ENCODE results near the gene SMPD3. TPM values are rescaled to one million over a fixed set of nuclear protein-coding genes. Genes with fewer than 3 reads are reported as not detected.

Gene SMPD3
- total RNA-seq, 1 donor from 2014 or later = 0.17 TPM

DNA sequence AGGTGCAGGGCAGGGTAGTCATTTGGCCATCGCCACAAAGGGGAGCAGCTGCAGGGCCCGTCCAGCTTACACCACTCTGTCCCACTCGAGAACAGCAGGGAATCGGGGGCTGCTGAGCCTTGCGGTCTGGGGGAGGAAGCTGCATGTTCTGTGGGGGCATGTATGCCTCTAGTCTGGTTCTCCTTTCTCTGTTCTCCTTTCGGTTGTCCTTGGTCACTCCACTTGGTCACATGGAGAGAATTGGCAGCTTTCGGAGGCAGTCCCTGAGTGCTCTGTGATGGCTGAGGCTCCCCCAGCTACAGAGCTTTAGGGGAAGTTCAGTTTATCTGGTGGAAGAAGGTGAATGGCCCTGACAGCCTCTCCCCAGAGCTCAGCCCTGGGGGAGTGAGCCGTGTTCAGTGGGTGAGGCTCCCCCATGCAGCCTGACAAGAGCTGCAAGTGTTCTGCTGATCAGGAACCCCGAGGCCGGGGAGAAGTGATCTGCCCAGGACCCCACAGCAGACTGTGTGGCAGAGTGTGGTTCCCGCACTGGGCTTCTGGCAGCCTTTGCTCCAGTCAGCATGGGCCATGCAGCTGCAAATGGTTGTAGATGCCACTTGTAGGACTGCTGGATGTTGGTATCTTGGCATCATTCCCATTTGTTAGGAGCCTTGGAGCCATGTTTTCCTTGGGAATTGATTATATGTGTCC lies 22.3 kb upstream of the SMPD3 start:
- no peak for DNase-seq

DNA sequence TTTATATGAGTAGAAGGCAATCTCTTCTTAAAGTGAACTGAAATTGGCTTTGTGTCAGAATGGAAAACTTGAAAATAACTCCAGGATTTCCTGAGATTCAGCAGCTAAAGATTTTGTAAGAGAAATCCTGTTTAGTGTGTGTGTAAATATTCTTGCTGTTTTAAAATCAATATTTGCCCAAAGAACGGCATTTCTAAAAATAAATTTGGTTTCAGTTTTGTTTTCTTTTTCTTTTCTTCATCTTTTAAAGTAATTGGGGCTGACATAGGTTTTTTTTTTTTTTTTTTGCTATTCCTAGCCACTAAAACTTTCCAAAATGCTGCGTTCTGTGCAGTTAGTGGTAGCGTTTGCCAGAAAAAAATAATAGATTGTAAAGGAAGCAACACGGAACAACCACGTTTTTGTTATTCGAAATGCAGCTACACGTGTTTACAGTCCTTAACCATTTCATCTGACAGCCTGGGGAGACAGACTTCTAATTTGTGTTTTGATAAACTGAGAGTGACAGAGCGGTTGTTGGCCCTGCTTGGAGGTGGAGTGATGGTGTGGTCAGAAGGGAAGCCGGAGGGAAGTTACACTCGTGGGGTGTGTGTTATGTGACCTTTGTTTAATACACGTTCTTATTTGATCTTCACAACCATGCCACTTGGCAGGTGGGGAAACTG lies 21.6 kb upstream of the SMPD3 start:
- DNase-seq = peak; percentile 43

DNA sequence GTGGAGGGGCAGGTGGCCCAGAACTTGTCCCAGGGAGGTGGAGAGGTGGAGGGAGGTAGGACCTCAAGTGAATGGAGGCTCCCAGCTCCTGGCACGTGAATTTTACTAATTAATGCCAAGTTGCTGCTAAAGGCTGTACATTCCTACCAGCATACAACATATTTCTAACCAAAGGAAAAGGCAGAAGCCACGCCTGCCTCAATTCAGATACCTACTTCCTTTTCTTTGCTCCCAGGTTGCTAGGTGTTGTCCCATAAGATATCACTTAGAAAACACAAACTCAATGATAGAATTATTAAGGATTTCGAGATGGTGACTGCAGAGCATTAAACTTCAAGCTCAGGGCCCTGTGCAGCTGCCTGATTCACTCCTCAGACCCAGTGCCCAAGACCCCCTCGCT lies 20.5 kb upstream of the SMPD3 start:
- DNase-seq = no peak

DNA sequence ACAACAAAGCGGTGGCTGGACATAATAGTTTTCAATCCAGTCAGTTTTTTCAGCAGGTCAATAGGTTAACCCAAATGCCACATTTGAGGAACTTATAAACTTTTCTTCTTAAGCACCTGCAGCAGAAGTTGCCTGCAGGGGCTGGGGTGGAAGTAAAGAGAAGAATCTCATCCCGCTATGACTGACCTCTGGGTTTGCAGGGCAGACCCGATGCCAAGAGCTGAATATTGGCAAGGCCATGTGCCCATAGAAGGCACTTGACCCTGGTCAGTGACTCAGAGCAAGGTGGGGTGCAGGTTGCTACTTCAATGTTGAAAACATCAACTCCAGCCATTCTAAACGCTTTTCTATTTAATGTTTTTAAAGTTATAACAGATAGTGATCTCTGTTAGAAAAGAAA lies 17.9 kb upstream of the SMPD3 start:
- DNase-seq = no peak

DNA sequence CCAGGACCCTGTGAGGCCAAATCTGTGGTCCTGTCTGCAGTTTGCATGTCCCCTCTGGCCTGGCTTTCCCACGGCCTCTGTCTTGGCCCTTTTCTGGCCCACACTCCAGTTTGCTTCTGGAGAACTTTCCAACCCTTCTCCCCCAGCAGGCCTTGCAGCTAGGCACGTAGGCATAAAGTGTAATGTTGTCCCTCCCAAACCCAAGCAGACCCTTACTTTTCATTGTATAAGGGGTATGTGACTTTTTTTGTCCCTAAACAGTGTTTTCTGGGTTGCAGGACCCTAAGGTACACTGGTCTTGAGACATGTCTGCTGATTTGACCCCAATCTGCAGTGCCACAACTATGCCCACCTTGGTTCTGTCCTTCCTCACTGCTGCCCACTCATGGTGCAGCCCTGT lies 15.6 kb upstream of the SMPD3 start:
- no peak for DNase-seq

DNA sequence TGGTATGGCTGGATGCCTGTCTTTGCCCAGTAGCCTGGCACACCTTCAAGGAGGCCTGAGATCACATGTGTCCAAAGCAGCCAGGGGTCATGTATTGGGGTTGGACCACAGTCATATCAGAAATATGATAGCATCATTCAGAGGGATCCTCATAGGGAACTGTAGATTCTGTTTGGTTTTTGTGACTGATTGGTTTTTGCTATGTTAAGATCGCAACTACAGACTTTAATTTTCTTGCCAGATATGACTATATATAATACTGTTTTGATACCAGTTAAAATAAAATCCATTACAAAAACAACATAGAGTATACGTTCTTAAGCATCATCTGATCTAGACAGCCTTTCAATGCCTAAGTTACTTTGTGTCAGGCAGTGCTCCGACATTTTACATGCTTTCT lies 11.8 kb upstream of the SMPD3 start:
- no peak for DNase-seq

DNA sequence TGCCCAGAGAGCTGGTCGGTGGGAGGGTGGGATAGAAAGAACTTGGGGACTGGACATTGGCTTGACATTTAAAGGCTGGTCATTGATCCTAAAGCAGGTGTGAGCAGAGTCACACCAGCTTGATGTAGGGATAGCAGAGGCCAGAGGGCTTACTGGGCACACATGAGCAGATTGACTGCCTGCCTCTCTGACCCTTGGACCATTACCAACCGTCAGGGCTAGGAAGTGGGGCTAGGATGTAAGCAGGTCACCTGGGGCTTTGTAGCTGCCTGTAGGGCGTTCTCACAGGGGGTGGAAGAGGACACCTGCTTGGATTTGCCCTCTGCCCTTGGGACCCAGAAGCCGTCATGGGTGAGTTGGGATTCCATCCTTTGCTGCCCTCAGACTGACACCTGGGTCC lies 11.1 kb upstream of the SMPD3 start:
- no peak for DNase-seq

DNA sequence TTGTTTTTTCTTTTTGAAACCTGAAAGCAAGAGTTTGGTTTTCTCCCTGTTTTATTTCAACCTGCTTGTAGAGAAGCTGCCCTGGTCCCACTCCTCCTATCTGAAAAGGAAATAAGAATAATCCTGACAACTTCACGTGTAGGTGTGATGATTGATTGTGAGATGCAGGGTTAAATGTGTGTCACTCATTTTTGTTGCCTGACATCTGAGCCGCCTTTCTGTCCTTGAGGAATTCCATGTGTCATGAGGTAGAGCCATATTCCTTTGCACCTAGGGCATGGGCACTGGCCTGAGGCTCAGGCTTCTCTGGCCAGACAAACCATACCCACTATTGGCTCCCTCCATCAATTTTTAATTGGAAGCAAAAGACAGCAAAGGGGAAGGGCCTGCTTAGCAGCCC lies 10.2 kb upstream of the SMPD3 start:
- DNase-seq = no peak

DNA sequence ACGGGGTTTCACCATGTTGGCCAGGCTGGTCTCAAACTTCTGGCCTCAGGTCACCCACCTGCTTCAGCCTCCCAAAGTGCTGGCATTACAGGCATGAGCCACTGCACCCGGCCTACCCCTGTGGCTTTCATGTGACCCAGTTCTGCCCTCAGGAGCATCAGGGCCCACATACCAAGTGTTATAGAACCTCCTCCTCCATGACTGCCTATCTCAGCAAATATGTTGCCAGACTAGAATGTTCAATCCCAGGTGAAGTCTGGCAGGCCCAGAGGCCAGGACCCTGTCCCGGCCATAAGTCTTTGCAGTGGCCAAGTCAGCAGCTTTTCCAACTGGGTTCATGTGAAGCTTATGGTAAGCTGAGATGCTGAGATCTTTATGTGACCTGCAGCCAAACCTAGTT lies 9.8 kb upstream of the SMPD3 start:
- no peak for DNase-seq

DNA sequence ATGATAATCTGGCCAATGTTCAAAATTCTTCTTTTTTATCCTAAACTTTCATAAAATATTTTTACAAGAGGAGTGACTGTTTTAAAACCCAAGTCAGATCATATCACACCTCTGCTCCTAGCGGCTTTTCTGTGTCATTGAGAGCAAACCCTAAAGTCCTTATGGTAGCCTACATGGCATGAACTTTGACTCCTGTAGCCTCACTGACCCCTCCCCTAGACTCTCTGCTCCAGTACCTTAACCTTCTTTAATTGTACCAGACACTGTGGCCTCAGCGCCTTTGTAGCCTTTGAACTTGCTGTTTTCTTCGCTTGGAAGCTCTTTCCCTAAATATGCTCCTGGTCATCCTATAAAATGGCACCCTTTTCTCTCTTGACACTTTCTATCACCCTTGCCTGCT lies 7.3 kb upstream of the SMPD3 start:
- no peak for DNase-seq

DNA sequence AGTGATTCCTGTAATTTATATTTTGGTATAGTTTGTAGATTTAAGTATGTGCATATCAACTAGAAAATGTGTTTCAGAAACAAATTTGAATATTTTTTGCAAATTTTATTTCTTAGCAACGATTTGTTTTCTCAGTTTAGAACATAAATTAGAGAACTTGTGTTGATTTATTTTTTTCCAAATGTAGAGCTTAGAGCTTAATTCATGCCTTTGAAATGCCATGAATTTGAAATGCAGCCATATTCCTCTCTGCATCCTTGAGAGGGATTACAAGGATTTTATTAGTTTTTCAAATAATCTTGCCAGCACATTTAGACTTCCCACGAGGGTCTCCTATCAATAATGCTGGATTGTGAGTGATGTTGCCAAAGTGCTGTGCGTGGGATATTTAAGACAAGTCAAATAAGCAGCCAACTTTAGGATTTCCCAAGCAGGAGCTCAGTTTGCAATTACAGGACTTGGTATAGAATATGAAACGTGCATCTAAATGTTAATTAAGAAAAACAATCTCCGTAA lies 6.7 kb upstream of the SMPD3 start:
- DNase-seq = no peak

DNA sequence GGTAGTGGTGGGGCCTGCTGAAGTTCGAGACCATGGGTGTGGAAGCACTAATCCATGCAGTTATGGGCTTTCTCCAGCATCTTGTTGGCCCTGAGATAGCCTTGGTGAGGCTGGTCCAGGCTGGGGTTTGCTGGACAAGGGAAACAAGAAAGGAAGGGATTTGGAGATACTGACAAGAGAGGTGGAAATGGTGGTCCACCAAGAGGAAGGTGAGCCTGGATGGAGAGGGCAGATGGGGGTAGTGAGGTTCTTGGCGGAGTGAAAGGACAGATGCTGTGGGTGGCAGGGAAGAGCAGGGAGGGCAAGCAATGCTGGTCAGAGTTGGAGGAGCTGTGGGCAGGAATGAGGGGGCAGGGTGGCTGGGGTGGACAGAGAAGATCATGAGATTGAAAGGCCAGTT lies 5.5 kb upstream of the SMPD3 start:
- DNase-seq = no peak

DNA sequence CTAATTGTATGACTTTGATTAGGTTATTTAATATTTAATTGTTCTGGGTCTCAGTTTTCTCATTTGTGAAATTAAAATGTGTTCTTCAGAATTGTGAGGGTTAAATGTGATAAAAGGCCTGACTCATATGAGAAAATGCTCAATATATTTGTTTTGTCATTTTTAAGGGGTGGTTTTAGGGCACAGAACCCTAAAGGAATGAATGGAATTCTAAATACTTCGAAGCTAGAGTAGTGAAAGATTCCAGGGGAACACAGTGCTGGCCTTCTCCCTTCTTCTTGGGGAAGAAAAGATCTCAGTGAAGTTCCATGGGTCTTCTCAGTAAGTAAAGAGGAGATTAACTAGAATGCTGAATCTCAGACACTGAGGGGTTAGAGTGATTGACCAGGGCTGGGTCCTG lies 3.9 kb upstream of the SMPD3 start:
- no peak for DNase-seq

DNA sequence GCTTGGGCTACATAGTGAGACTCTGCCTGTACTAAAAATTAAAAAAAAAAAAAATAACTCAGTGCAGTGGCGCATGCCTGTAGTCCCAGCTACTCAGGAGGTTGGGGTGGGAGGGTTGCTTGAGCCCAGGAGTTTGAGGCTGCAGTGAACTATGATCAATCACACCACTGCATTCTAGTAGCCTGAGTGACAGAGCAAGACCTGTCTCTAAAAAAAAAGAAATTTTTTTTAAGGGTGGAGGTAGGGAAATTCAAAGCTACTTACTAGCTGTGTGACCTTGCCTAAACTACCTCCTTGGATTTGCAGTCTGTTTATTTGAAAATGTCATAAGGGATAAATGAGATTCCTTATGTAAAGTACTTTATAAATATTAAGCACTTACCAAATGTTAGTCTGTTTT lies 3.4 kb upstream of the SMPD3 start:
- DNase-seq = no peak

DNA sequence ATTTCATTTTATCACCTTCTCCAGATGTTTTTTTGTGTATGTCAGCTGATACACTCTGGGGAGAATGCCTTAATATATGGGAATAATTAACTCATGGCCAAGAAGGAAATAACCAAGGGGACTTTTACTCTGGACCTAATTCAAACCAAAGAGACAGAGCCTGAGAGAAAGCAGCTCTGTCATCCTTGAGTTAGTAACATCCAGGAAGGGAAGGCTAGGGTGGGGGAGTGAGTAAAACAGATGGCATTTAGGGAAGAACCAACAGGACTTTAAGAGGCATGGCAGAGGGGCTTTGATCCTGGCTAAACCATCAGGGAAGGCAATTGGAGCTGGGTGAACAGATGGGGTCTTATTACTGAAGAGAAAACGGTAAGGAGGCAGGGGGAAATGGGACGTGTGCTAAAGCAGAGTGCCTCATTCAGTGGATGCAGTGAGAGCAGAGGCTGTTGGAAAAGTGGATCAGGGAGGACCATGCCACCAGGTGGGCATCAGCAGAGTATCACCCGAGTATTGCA lies 2.5 kb upstream of the SMPD3 start:
- DNase-seq = no peak

DNA sequence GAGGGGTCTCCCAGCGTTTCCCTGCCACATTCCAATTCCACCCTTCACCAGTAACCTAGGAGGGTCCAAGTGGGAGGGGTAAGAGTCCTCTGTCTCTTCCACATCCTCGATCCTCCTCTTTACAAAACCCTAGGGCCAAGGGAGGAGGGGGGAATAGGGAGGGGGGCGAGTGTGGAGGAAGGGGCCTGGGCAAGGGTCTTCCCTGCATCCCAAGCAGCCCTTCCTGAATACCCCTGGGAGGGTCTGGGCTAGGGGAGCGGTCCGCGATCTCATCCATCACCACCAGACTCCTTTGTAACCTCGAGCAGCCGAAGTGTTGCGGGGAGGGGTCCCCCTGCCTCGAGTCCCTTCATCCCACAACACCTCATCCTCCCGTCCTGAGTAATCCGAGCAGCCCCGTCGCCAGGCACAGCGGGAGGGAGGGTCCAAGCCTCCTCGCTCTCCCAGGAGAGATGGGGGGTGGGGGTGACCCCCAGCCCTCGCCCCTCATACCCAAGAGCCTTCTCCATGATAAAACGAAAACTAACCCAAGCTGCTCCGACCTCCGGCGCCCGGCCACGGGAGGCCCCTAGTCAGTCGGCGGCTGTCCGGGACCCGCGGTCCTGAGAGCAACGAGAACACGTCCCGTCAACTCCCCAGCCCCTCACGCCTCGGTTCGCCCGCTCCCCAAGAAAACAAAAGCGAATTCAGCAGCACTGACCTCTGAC lies 502 bp downstream of the SMPD3 start:
- no peak for DNase-seq

DNA sequence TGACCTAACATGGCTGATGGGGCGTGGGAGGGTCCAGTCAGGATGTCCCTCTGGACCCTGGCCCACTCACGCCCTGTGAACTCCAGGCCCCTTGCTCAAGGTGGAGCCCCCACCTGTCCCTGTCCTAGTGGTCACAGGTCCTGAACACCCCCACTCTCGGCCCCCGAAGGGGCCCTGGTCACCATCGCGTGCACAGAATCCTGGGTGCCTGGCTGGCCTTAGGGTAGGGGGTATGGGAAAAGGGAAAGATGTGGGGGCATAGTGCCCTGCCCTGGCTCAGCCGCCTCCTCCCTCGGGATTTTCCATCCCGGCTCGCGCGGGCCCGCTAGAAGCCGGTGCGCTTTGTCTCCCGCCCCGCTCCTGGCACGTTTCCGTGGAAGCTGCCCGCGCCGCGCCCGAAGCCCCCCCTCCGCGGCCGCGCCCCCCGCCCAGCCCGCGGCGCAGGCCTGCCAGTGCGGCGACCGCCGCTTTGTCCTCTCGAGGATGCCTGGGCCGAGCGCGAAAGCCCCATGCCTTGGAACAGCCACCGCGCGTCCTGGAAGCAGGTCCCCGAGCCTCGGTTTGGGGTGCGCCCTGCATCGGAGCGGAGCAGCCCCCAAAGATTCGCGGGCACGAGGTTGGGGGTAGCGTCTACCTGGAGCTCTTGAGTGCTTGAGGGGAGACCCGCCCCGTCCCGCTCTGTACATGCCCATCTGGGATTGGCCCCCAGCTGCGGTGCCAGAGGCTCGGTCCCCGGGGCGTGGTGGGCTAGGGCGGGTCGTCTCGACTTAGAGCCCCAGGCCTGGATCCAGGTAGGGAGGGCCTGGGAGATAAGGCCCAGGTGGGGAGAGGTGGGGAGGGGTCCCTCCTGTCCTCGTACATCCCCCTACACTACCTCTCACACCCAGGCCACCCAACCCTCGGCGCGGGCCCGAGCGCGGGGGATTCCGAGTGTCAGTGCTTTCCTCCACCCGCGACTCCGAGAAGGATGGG lies 1.3 kb downstream of the SMPD3 start:
- DNase-seq = no peak

DNA sequence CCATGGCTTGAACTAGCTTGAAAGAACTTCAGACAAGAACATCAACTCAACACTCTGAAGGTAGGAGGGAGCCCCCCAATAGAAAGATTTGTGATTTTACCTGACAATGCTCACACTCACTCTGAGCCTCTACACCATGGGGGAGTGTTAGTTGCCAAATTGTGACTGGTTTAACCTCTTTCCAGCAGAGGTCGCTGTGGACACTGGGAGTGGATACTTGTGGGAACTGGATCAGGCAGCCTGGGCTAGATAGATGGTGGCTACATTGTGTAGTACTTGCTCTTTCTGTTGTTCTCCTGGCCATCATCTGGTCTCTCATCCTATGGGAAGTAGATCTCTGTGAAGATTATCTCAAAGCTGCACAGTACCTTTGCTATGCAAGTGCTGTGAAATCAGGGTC lies 2.9 kb downstream of the SMPD3 start:
- DNase-seq = peak; percentile 74

DNA sequence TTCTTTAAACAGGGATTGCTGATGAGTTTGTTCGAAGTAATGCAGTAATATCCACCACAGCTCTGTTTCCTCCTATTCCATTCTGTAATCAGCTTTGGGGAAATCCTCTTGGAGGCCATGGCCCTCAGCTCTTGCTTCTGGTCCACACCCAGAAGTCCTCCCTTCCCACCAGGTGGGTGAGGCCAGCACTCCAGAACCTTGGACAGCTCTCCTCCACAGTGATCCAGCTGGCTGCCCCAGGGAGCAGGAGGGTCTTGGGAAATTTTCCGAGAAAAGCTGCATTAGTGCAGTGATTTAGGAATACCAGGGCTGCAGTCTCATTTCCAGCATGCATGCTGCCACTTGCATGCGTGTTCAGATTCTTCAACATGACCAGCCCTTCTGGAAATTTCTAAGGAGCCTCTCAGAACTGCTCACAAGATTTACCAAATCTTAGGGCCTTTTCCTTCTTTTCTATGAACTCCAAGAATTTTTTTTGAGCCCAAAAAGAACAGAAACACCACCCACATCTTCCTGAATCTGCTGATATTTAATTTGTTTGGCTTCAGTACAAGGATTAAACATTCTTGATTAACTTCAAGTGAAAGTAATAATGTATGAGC lies 4.2 kb downstream of the SMPD3 start:
- DNase-seq = peak; percentile 62

DNA sequence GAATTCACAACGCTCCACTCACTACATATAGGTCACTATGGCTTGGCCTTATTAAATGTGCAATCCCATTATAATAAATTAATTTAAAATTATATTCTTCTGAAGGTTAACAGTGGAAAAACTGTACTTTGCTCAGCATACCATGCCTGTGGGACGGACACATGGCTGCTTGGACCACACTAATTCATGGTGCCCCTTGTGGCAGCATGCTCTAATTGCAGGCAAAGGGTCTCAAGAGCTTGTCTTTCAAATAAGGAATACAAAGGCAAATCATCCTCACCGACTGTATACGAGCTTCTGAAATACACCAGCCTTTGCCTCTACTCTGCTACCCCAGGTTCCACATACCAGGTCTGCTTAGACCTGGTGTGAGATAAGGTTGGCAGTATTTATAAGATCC lies 11.7 kb downstream of the SMPD3 start:
- DNase-seq = no peak

DNA sequence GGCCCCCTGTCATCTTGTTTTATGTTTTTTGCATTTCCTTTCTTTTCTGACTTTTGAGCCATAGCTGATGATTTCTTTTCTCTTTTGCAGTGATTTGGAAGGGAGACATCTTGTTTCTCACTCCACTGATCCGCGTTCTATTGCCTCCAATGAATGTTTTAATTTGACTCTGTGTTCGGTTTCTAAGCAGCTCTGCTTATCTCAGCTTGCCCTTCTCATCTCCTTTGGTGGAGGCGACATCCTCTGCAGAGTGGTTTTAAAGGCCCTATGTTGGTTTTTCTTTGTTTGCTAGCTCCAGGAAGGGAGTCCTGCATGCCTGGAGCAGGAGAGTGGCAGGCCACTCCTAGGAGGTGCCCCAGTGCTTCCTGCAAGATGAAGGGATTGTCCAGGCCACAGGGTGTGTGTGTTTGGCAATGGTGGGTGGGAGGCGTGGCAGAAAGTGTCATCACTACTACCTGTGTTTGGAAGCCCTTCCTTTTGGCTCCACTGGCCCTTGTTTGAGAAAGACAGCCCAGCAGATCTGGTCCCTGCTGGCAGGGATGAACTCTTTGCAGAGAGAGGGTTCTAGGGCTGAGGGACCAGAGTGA lies 13.6 kb downstream of the SMPD3 start:
- DNase-seq = no peak

DNA sequence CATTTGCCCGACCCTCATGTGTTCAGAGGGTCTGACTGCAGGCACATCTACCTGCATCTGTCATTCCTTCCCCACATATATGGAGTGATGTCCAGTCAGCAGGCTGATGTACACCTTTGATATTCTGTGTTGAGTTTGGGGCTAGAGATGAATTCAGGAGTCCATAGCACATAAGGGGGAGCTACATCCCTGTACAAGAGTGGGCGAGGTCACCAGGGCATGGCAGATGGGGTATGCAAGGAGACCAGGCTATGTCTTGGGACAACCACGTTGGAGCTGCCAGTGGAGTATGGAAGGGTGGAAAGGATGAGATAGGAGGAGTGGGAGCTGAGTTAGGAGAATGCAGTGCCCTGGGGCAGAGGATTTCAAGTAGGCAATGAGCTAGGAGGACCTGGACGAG lies 15.0 kb downstream of the SMPD3 start:
- no peak for DNase-seq

Measured in dermis blood vessel endothelial cell (primary cell).